IPS-18a (cell line): ENCODE measurements around the gene BRSK2.

Experiments used
- H3K27ac ChIP-seq: one replicate; pipeline ENCODE4 v1.5.1; 2013; ENCODE audit warnings: low read length
- H3K27me3 ChIP-seq: one replicate; pipeline ENCODE4 v1.6.1; 2013; ENCODE audit warnings: mild to moderate bottlenecking, low read length; ENCODE audit not compliant: control insufficient read depth, insufficient read depth
- H3K36me3 ChIP-seq: one replicate; pipeline ENCODE4 v1.6.1; 2013; ENCODE audit warnings: low read depth, low read length; ENCODE audit not compliant: control insufficient read depth
- H3K4me1 ChIP-seq: one replicate; pipeline ENCODE4 v1.6.1; 2013; ENCODE audit warnings: low read depth, low read length; ENCODE audit not compliant: control insufficient read depth
- H3K4me3 ChIP-seq: one replicate; pipeline ENCODE4 v1.5.1; 2013; ENCODE audit warnings: low read length
- H3K9ac ChIP-seq: one replicate; pipeline ENCODE4 v1.6.1; 2013; ENCODE audit warnings: mild to moderate bottlenecking, low read length, moderate library complexity
- H3K9me3 ChIP-seq: one replicate; pipeline ENCODE4 v1.6.1; 2013; ENCODE audit warnings: low read depth, low read length; ENCODE audit not compliant: control insufficient read depth

Gene BRSK2

GRCh38 chr11:1497600-1497999 is 107.9 kb downstream of the BRSK2 start:
- Histone ChIP-seq H3K4me3 (no peak overlapping the region), H3K27ac (no peak overlapping the region), H3K9me3 (no peaks in the 10 kb centered on the region), H3K36me3 (no peaks in the 10 kb centered on the region), H3K27me3 (no peaks in the 10 kb centered on the region), H3K9ac (no peak overlapping the region), H3K4me1 (peaks cover 7% of the 10 kb centered on the region)

- H3K4me1 ChIP-seq = peaks cover 7% of the 10 kb centered on the region
- no peaks in the 10 kb centered on the region for H3K27me3 ChIP-seq
- H3K27ac ChIP-seq = no peak overlapping the region
- no peak overlapping the region for H3K4me3 ChIP-seq
- no peaks in the 10 kb centered on the region for H3K36me3 ChIP-seq
- H3K9me3 ChIP-seq = no peaks in the 10 kb centered on the region
- H3K9ac ChIP-seq = no peak overlapping the region
Observed at GRCh38 chr11:1498262-1498661, 108.5 kb downstream of the BRSK2 start.

- H3K27ac ChIP-seq = no peak overlapping the region
- H3K4me1 ChIP-seq = peaks cover 7% of the 10 kb centered on the region
- no peaks in the 10 kb centered on the region for H3K9me3 ChIP-seq
- no peaks in the 10 kb centered on the region for H3K36me3 ChIP-seq
- H3K4me3 ChIP-seq = no peak overlapping the region
- H3K9ac ChIP-seq = no peak overlapping the region
- H3K27me3 ChIP-seq = no peaks in the 10 kb centered on the region
Observed at GRCh38 chr11:1499261-1499890, 109.6 kb downstream of the BRSK2 start.

GRCh38 chr11:1499899-1500298 is 110.2 kb downstream of the BRSK2 start:
- Histone ChIP-seq H3K4me3 (no peak overlapping the region), H3K27ac (no peak overlapping the region), H3K9me3 (no peaks in the 10 kb centered on the region), H3K4me1 (peaks cover 7% of the 10 kb centered on the region), H3K9ac (no peak overlapping the region), H3K27me3 (no peaks in the 10 kb centered on the region), H3K36me3 (no peaks in the 10 kb centered on the region)

- H3K36me3 ChIP-seq = no peaks in the 10 kb centered on the region
- no peak overlapping the region for H3K9ac ChIP-seq
- no peaks in the 10 kb centered on the region for H3K27me3 ChIP-seq
- H3K4me1 ChIP-seq = peaks cover 7% of the 10 kb centered on the region
- no peak overlapping the region for H3K27ac ChIP-seq
- H3K9me3 ChIP-seq = no peaks in the 10 kb centered on the region
- no peak overlapping the region for H3K4me3 ChIP-seq
Observed at GRCh38 chr11:1500466-1501420, 111.0 kb downstream of the BRSK2 start.

- H3K27ac ChIP-seq = no peak overlapping the region
- H3K4me1 ChIP-seq = peaks cover 7% of the 10 kb centered on the region
- H3K9ac ChIP-seq = no peak overlapping the region
- no peaks in the 10 kb centered on the region for H3K9me3 ChIP-seq
- no peaks in the 10 kb centered on the region for H3K27me3 ChIP-seq
- H3K36me3 ChIP-seq = no peaks in the 10 kb centered on the region
- no peak overlapping the region for H3K4me3 ChIP-seq
Observed at GRCh38 chr11:1501421-1502167, 111.9 kb downstream of the BRSK2 start.

GRCh38 chr11:1502168-1502953 is 112.6 kb downstream of the BRSK2 start:
- Histone ChIP-seq H3K9ac (no peak overlapping the region), H3K9me3 (no peaks in the 10 kb centered on the region), H3K4me3 (no peak overlapping the region), H3K36me3 (no peaks in the 10 kb centered on the region), H3K27ac (no peak overlapping the region), H3K27me3 (no peaks in the 10 kb centered on the region), H3K4me1 (peaks cover 5% of the 10 kb centered on the region)

GRCh38 chr11:1502954-1503707 is 113.4 kb downstream of the BRSK2 start:
- Histone ChIP-seq H3K36me3 (no peaks in the 10 kb centered on the region), H3K27me3 (no peaks in the 10 kb centered on the region), H3K4me1 (peaks cover 7% of the 10 kb centered on the region), H3K9ac (no peak overlapping the region), H3K27ac (no peak overlapping the region), H3K9me3 (no peaks in the 10 kb centered on the region), H3K4me3 (no peak overlapping the region)

- no peak overlapping the region for H3K9ac ChIP-seq
- H3K4me1 ChIP-seq = peaks cover 7% of the 10 kb centered on the region
- no peak overlapping the region for H3K27ac ChIP-seq
- H3K36me3 ChIP-seq = no peaks in the 10 kb centered on the region
- no peaks in the 10 kb centered on the region for H3K27me3 ChIP-seq
- no peaks in the 10 kb centered on the region for H3K9me3 ChIP-seq
- no peak overlapping the region for H3K4me3 ChIP-seq
Observed at GRCh38 chr11:1503708-1504104, 114.0 kb downstream of the BRSK2 start.

GRCh38 chr11:1504138-1504537 is 114.4 kb downstream of the BRSK2 start:
- Histone ChIP-seq H3K4me1 (peaks cover 7% of the 10 kb centered on the region), H3K27me3 (no peaks in the 10 kb centered on the region), H3K27ac (no peak overlapping the region), H3K9ac (no peak overlapping the region), H3K36me3 (no peaks in the 10 kb centered on the region), H3K9me3 (no peaks in the 10 kb centered on the region), H3K4me3 (no peak overlapping the region)
